GM23248 (cell line): Measurements from ENCODE around the gene TENM3. TPM values are rescaled to one million over a fixed set of nuclear protein-coding genes. Genes with fewer than 3 reads are reported as not detected.
A peak's percentile ranks its signal among the peaks of the same experiment; 100 is the strongest.

Experiments
- DNase-seq: peaks from one replicate; pipeline ENCODE4 v3.0.0-alpha.2; 2015
- H2AFZ ChIP-seq: fragments of 200-600 bp; sonication (generic); 2 replicates; pipeline ENCODE4 v1.6.1; 2016; ENCODE audit warnings: antibody characterized with exemption
- H3F3A ChIP-seq: fragments of 200-600 bp; sonication (generic); 2 replicates; pipeline ENCODE4 v1.6.1; 2016; ENCODE audit warnings: mild to moderate bottlenecking, antibody characterized with exemption, mixed run types; ENCODE audit not compliant: insufficient read depth
- H3K27ac ChIP-seq: fragments of 200-600 bp; sonication (generic); 2 replicates; pipeline ENCODE4 v1.5.1; 2016; ENCODE audit warnings: mild to moderate bottlenecking
- H3K27me3 ChIP-seq: fragments of 200-600 bp; sonication (generic); replicated peaks from 2 replicates; pipeline ENCODE4 v1.6.1; 2016; ENCODE audit warnings: mild to moderate bottlenecking; ENCODE audit not compliant: insufficient read depth
- H3K36me3 ChIP-seq: fragments of 200-600 bp; sonication (generic); 2 replicates; pipeline ENCODE4 v1.6.1; 2016; ENCODE audit warnings: low read depth, mild to moderate bottlenecking
- H3K4me1 ChIP-seq: fragments of 200-600 bp; sonication (generic); 2 replicates; pipeline ENCODE4 v1.6.1; 2016; ENCODE audit warnings: mild to moderate bottlenecking; ENCODE audit not compliant: insufficient read depth
- H3K4me2 ChIP-seq: fragments of 200-600 bp; sonication (generic); one replicate; pipeline ENCODE4 v1.6.1; 2016; ENCODE audit warnings: mild to moderate bottlenecking; ENCODE audit not compliant: unreplicated experiment
- H3K4me3 ChIP-seq: fragments of 200-600 bp; sonication (generic); 2 replicates; pipeline ENCODE4 v1.5.1; 2016; ENCODE audit warnings: mild to moderate bottlenecking
- H3K79me2 ChIP-seq: fragments of 200-600 bp; sonication (generic); 2 replicates; pipeline ENCODE4 v1.6.1; 2016; ENCODE audit warnings: mild to moderate bottlenecking; ENCODE audit not compliant: insufficient read depth
- H3K9ac ChIP-seq: fragments of 200-600 bp; sonication (generic); 2 replicates; pipeline ENCODE4 v1.6.1; 2016; ENCODE audit warnings: mild to moderate bottlenecking
- H3K9me2 ChIP-seq: fragments of 200-600 bp; sonication (generic); 2 replicates; pipeline ENCODE4 v1.6.1; 2016; ENCODE audit warnings: mixed run types, mild to moderate bottlenecking, moderate library complexity; ENCODE audit not compliant: insufficient read depth
- H3K9me3 ChIP-seq: fragments of 200-600 bp; sonication (generic); one replicate; pipeline ENCODE4 v1.6.1; 2017; ENCODE audit warnings: low read depth
- H4K20me1 ChIP-seq: fragments of 200-600 bp; sonication (generic); 2 replicates; pipeline ENCODE4 v1.6.0; 2016; ENCODE audit not compliant: insufficient read depth
- EZH2 ChIP-seq: fragments of 200-600 bp; sonication (generic); IDR thresholded peaks from 2 replicates; pipeline ENCODE4 v1.6.1; 2018; ENCODE audit warnings: antibody characterized with exemption, mild to moderate bottlenecking; ENCODE audit not compliant: insufficient read depth, poor library complexity, severe bottlenecking
- EZH2phosphoT487 ChIP-seq: fragments of 200-600 bp; sonication (generic); IDR thresholded peaks from 2 replicates; pipeline ENCODE4 v1.6.1; 2018; ENCODE audit warnings: antibody characterized with exemption, moderate library complexity, mild to moderate bottlenecking, low read depth; ENCODE audit not compliant: insufficient read depth
- WGBS, 2 experiments: methylation state at CpG; one replicate each; pipeline ENCODE4 v1.1.6; 2015 to 2017; ENCODE audit warnings: low lambda C conversion rate in 2 of 2, low coverage in 1 of 2; ENCODE audit errors: missing lambda C conversion rate in 2 of 2; 5-methylcytosine and 5-hydroxymethylcytosine counted together
- in situ Hi-C: fragments of 300-500 bp; cut with MboI; formaldehyde crosslinking; loops from 2 replicates; pipeline ENCODE4 v1.15.0; 2020
- polyA plus RNA-seq: library from polyadenylated mRNA; unstranded; fragments of >200 nt; fragmentation: Nextera tagmentation; extraction: Ambion mirVana; gene quantifications from 2 replicates; pipeline ENCODE4 v1.2.1, GENCODE V29; 2016
- total RNA-seq: library from RNA; depleted of rRNA; stranded (reverse); fragments of >200 nt; shearing (Covaris generic); gene quantifications from 2 replicates; pipeline ENCODE4 v1.2.3, GENCODE V29; 2014

TENM3 gene
- total and polyA plus RNA-seq, 2 experiments from 2014 or later: 0.83 to 8.1 TPM

- peak; percentile 90 for DNase-seq
- Histone ChIP-seq H3F3A (no peaks in the 10 kb centered on the region), H2AFZ (peak overlapping the region; percentile 84), H3K4me2 (peak overlapping the region; percentile 72), H3K4me3 (peak overlapping the region; percentile 74), H4K20me1 (no peaks in the 10 kb centered on the region), H3K4me1 (peaks cover 7% of the 10 kb centered on the region; the same call in 1 of the 2 replicates), H3K79me2 (no peaks in the 10 kb centered on the region), H3K27ac (no peak overlapping the region), H3K9me3 (no peaks in the 10 kb centered on the region), H3K27me3 (peaks cover 54% of the 10 kb centered on the region), H3K9me2 (no peaks in the 10 kb centered on the region), H3K36me3 (no peaks in the 10 kb centered on the region), H3K9ac (peak overlapping the region; percentile 32; the same call in 1 of the 2 replicates)
- WGBS, 2 experiments: 1 to 3% methylated on average over 57 to 79 of the region's 113 CpGs
- in situ Hi-C loops: no loop called here
- 0 out of 2 replicates have a peak, but pooled peaks have one; percentile 56 for TF ChIP-seq EZH2phosphoT487
- TF ChIP-seq EZH2: no peak
These were observed 205.3 kb downstream of the TENM3 start for GRCh38 chr4:182448281-182449151.

GRCh38 chr4:182449186-182449929 lies 206.2 kb downstream of the TENM3 start:
- Histone ChIP-seq H3K9me2 (no peaks in the 10 kb centered on the region), H3K27ac (no peak overlapping the region), H3K4me1 (peaks cover 7% of the 10 kb centered on the region; the same call in 1 of the 2 replicates), H3K9me3 (no peaks in the 10 kb centered on the region), H3K27me3 (peaks cover 58% of the 10 kb centered on the region), H3K36me3 (no peaks in the 10 kb centered on the region), H2AFZ (peak overlapping the region; percentile 63), H3F3A (no peaks in the 10 kb centered on the region), H3K79me2 (no peaks in the 10 kb centered on the region), H3K9ac (0 out of 2 replicates have a peak overlapping the region, but pooled peaks have one; percentile 35), H4K20me1 (no peaks in the 10 kb centered on the region), H3K4me3 (peak overlapping the region; percentile 74), H3K4me2 (peak overlapping the region; percentile 72)
- TF ChIP-seq EZH2phosphoT487: no peak
- no peak for TF ChIP-seq EZH2
- in situ Hi-C loops: no loop called here
- WGBS, 2 experiments: 1% methylated on average over 17 to 26 of the region's 34 CpGs
- DNase-seq: no peak

- WGBS, 2 experiments: 1 to 3% methylated on average over 4 of the region's 4 CpGs
- no peaks in the 10 kb centered on the region for H3F3A ChIP-seq
- H2AFZ ChIP-seq: 0 out of 2 replicates have a peak overlapping the region, but pooled peaks have one; percentile 63
- TF ChIP-seq EZH2 (no peak), EZH2phosphoT487 (no peak)
- H4K20me1 ChIP-seq: no peaks in the 10 kb centered on the region
- peak overlapping the region; percentile 74; the same call in 1 of the 2 replicates for H3K4me3 ChIP-seq
- no peaks in the 10 kb centered on the region for H3K9me3 ChIP-seq
- DNase-seq: peak; percentile 6
- no peaks in the 10 kb centered on the region for H3K79me2 ChIP-seq
- no peaks in the 10 kb centered on the region for H3K36me3 ChIP-seq
- H3K27me3 ChIP-seq: peaks cover 61% of the 10 kb centered on the region
- H3K9ac ChIP-seq: no peak overlapping the region
- peaks cover 7% of the 10 kb centered on the region; the same call in 1 of the 2 replicates for H3K4me1 ChIP-seq
- in situ Hi-C loops: no loop called here
- H3K4me2 ChIP-seq: no peak overlapping the region
- H3K27ac ChIP-seq: no peak overlapping the region
- H3K9me2 ChIP-seq: no peaks in the 10 kb centered on the region
These were observed 206.8 kb downstream of the TENM3 start for GRCh38 chr4:182449930-182450439.

GRCh38 chr4:182451441-182451840 lies 208.2 kb downstream of the TENM3 start:
- 89% methylated on average over 4 of the region's 4 CpGs for WGBS, 2 experiments
- Histone ChIP-seq H4K20me1 (no peaks in the 10 kb centered on the region), H3K36me3 (no peaks in the 10 kb centered on the region), H3K4me2 (no peak overlapping the region), H3K27ac (no peak overlapping the region), H2AFZ (no peak overlapping the region), H3F3A (no peaks in the 10 kb centered on the region), H3K79me2 (no peaks in the 10 kb centered on the region), H3K27me3 (peaks cover 52% of the 10 kb centered on the region), H3K9me2 (no peaks in the 10 kb centered on the region), H3K9me3 (no peaks in the 10 kb centered on the region), H3K4me3 (no peak overlapping the region), H3K9ac (no peak overlapping the region), H3K4me1 (peaks cover 7% of the 10 kb centered on the region; the same call in 1 of the 2 replicates)
- no peak for DNase-seq
- in situ Hi-C loops: no loop called here
- TF ChIP-seq EZH2: no peak
- no peak for TF ChIP-seq EZH2phosphoT487
